Osteocyte (in vitro differentiated cells): ENCODE results near the gene WDR35. TPM values are rescaled to one million over a fixed set of nuclear protein-coding genes. Genes with fewer than 3 reads are reported as not detected.

Experiments used
- DNase-seq: peaks from one replicate; pipeline ENCODE4 v3.0.0; 2021; ENCODE audit warnings: mixed read lengths; ENCODE audit not compliant: unreplicated experiment; ENCODE audit errors: extremely low spot score
- H3K27ac Mint-ChIP-seq: one replicate; pipeline ENCODE4 v1.8.0; 2021; ENCODE audit warnings: mild to moderate bottlenecking, mixed read lengths; ENCODE audit not compliant: unreplicated experiment
- H3K27me3 Mint-ChIP-seq: one replicate; pipeline ENCODE4 v1.8.0; 2021; ENCODE audit warnings: mixed read lengths; ENCODE audit not compliant: unreplicated experiment
- H3K36me3 Mint-ChIP-seq: one replicate; pipeline ENCODE4 v1.8.0; 2021; ENCODE audit warnings: mixed read lengths; ENCODE audit not compliant: unreplicated experiment
- H3K4me1 Mint-ChIP-seq: one replicate; pipeline ENCODE4 v1.8.0; 2021; ENCODE audit warnings: mixed read lengths; ENCODE audit not compliant: unreplicated experiment
- H3K4me3 Mint-ChIP-seq: one replicate; pipeline ENCODE4 v1.8.0; 2021; ENCODE audit warnings: mild to moderate bottlenecking, moderate library complexity, mixed read lengths; ENCODE audit not compliant: unreplicated experiment
- H3K9me3 Mint-ChIP-seq: one replicate; pipeline ENCODE4 v1.8.0; 2021; ENCODE audit warnings: mixed read lengths; ENCODE audit not compliant: unreplicated experiment
- CTCF ChIP-seq: fragments of 200-600 bp; sonication (generic); IDR thresholded peaks from 2 replicates; pipeline ENCODE4 v1.5.0; 2021; ENCODE audit warnings: antibody characterized with exemption, mild to moderate bottlenecking, moderate library complexity
- total RNA-seq: library from RNA; stranded (reverse); gene quantifications from 2 replicates; pipeline ENCODE4 v1.2.1, GENCODE V29; 2021

The WDR35 gene
- total RNA-seq, 1 donor from 2014 or later = 11.0 TPM

- TF ChIP-seq CTCF = no peak
- Mint-ChIP-seq H3K27me3 (no peaks in the 10 kb centered on the region), H3K36me3 (peaks cover 12% of the 10 kb centered on the region), H3K9me3 (no peaks in the 10 kb centered on the region), H3K27ac (no peak overlapping the region), H3K4me3 (no peak overlapping the region), H3K4me1 (peaks cover 22% of the 10 kb centered on the region)
- DNase-seq = no peak
Observed at GRCh38 chr2:19987936-19988335, 2.0 kb downstream of the WDR35 start.

DNA sequence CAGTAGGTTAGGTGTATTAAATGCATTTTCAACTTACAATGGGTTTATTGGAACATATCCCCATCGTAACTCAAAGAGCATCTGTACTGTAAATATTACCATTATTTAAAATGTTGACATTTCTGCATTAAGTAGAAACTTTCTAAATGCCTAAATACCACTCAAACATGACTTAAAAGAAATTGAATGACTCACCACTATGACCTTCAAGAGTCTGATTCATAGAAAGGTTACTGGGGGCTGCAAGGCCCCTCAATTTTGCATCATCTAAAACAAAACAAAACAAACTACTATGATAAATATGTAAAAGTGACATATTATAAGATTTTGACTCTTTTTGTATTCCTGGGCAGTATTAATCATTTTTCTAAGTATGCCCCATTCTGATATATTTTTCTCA is 7.6 kb downstream of the WDR35 start:
- TF ChIP-seq CTCF = no peak
- Mint-ChIP-seq H3K27me3 (no peaks in the 10 kb centered on the region), H3K4me3 (no peak overlapping the region), H3K9me3 (no peaks in the 10 kb centered on the region), H3K27ac (no peak overlapping the region), H3K4me1 (peaks cover 2% of the 10 kb centered on the region), H3K36me3 (peaks cover 26% of the 10 kb centered on the region)
- DNase-seq = no peak

DNA sequence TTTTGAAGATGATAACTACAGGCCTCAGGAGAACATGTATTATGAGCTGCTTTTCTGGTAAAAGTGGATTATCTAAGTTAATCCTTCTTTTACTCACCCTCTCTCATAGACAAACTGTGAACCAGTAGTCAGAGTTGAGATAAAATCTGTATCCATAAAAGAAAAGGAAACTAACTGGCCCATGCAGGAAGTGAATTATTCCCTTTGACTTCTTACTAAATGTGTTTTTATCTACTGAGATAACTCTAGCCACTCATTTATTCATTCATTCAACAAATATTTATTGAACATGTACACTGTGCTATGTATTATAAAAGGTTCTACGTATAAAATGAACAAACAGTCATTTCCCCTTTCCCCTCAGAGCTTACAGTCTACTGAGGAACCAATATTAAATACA is 10.0 kb downstream of the WDR35 start:
- no peak overlapping the region for H3K4me3 Mint-ChIP-seq

DNA sequence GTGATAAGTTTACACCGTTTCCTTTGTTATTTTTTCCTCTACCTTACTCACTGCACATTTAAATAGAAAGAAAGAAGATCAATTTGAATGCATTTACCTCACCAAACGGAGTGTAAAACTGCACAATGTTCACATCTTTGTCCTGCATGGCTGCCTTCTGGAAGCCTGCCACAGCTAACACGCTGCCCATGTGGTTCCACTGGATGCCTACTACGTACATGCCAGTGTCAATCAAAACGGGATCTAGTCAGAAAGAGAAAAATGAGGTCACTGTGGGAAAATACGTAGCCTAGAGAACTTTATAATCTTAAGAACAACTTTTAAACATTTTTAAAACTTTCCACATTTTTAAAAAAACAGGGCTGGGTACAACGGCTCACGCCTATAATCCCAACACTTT is 16.4 kb downstream of the WDR35 start:
- Mint-ChIP-seq H3K9me3 (no peaks in the 10 kb centered on the region), H3K27ac (no peak overlapping the region), H3K4me3 (no peak overlapping the region), H3K4me1 (no peaks in the 10 kb centered on the region), H3K36me3 (peaks cover 24% of the 10 kb centered on the region), H3K27me3 (no peaks in the 10 kb centered on the region)
- no peak for DNase-seq
- TF ChIP-seq CTCF = no peak

More for the DNA sequence above, 10.0 kb downstream of the WDR35 start:
- Mint-ChIP-seq H3K36me3 (peaks cover 22% of the 10 kb centered on the region), H3K27ac (no peak overlapping the region), H3K27me3 (no peaks in the 10 kb centered on the region), H3K4me1 (no peaks in the 10 kb centered on the region), H3K9me3 (no peaks in the 10 kb centered on the region)
- TF ChIP-seq CTCF = no peak
- no peak for DNase-seq

DNA sequence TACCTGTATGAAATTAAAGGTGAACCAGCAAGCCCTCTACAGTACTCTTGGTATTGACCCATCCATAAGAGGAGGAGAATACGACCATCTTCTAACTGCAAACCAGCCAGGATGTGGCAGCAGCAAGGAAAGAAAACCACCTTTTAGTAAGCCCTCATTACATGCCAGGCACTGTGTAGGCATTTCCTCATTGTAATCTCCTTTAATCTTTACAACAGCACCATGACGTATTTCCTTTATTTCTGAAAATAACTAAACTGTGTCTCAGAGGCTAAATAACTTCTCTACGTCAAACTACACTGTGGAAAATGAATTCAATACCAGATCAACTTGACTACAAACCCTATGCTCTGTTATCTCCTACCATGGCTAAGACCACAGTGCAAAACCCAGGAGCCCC is 18.2 kb downstream of the WDR35 start:
- no peak for TF ChIP-seq CTCF
- Mint-ChIP-seq H3K27ac (no peak overlapping the region), H3K4me3 (no peak overlapping the region), H3K27me3 (no peaks in the 10 kb centered on the region), H3K36me3 (peaks cover 26% of the 10 kb centered on the region), H3K9me3 (no peaks in the 10 kb centered on the region), H3K4me1 (no peaks in the 10 kb centered on the region)
- DNase-seq = no peak
